ENCODE results near the gene PSME2. TPM values are rescaled to one million over a fixed set of nuclear protein-coding genes. Genes with fewer than 3 reads are reported as not detected.

The PSME2 gene
- polyA plus RNA-seq, 4 donors: 175 to 997 (median 644) TPM

DNA sequence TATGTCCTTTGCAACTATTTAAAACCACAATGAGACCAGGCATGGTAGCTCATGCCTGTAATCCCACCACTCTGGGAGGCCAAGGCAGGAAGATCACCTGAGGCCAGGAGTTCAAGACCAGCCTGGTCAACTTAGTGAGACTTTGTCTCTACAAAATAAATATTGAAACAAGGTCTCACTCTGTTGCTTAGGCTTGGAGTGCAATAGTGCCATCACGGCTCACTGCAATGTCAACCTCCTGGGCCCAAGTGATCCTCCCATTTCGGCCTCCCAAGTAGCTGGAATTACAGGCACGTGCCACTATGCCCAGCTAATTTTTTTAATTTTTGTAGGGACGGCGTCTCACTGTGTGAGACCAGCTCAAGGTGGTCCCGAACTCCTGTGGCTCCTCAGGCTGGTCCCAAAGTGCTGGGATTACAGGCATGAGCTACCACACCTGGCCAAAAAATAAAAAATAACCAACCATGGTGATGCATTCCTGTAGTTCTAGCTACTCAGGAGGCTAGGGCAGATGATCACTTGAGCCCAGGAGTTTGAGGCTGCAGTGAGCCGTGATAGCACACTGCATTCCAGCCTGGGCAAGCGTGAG, 16.9 kb downstream of the PSME2 start:
- no peak overlapping the region for H3K4me3 ChIP-seq (ENCODE audit: low read depth in 1 of 3, low read length in 3 of 3)
- no peak overlapping the region for H3K27ac ChIP-seq (ENCODE audit: low read depth in 1 of 3, low read length in 2 of 3)
- peaks cover 0 to 5% (median 0%) of the 10 kb centered on the region in 3 donors for H3K4me1 ChIP-seq (ENCODE audit: control insufficient read depth in 3 of 3, insufficient read depth in 2 of 3, low read depth in 1 of 3, low read length in 2 of 3)
- FAIRE-seq (no peak), DNase-seq (no peak)
- 94 to 97% (median 96%) methylated on average over 8 of the region's 8 CpGs for WGBS, 3 donors
- no peaks in the 10 kb centered on the region for H3K9me3 ChIP-seq (ENCODE audit: control insufficient read depth in 2 of 2, insufficient read depth in 1 of 2, low read depth in 1 of 2, low read length in 1 of 2)
- no peaks in the 10 kb centered on the region for H3K27me3 ChIP-seq (ENCODE audit: control insufficient read depth in 3 of 3, insufficient read depth in 3 of 3, low read length in 3 of 3)
- peaks cover 0 to 20% (median 0%) of the 10 kb centered on the region in 3 donors for H3K36me3 ChIP-seq (ENCODE audit: control insufficient read depth in 3 of 3, insufficient read depth in 2 of 3, low read depth in 1 of 3, low read length in 3 of 3)

GRCh38 chr14:24127673-24128072, 18.7 kb downstream of the PSME2 start:
- H3K36me3 ChIP-seq (ENCODE audit: control insufficient read depth in 3 of 3, insufficient read depth in 2 of 3, low read depth in 1 of 3, low read length in 3 of 3): peaks cover 0 to 36% (median 7%) of the 10 kb centered on the region in 3 donors
- peaks cover 0 to 5% (median 0%) of the 10 kb centered on the region in 3 donors for H3K4me1 ChIP-seq (ENCODE audit: control insufficient read depth in 3 of 3, insufficient read depth in 2 of 3, low read depth in 1 of 3, low read length in 2 of 3)
- H3K4me3 ChIP-seq (ENCODE audit: low read depth in 1 of 3, low read length in 3 of 3): no peak overlapping the region
- DNase-seq: no peak
- WGBS, 3 donors: 87 to 97% (median 88%) methylated on average over 2 of the region's 2 CpGs
- H3K9me3 ChIP-seq (ENCODE audit: control insufficient read depth in 2 of 2, insufficient read depth in 1 of 2, low read depth in 1 of 2, low read length in 1 of 2): no peaks in the 10 kb centered on the region
- H3K27me3 ChIP-seq (ENCODE audit: control insufficient read depth in 3 of 3, insufficient read depth in 3 of 3, low read length in 3 of 3): no peaks in the 10 kb centered on the region
- no peak for FAIRE-seq
- H3K27ac ChIP-seq (ENCODE audit: low read depth in 1 of 3, low read length in 2 of 3): no peak overlapping the region

DNA sequence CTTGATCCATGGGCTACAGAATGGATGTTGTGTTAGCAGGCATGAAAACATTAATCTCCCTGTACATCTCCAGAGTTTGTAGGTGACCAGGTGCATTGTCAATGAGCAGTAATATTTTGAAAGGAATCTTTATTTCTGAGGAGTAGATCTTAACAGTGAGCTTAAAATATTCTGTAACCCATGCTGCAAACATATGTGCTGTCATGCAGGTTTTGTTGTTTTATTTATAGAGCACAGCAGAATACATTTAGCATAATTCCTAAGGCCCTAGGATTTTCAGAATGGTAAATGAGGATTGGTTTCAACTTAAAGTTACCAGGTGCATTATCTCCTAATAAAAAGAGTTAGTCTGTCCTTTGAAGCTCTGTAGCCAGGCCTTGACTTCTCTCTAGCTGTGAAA, 19.5 kb downstream of the PSME2 start:
- Histone ChIP-seq H3K27me3 (ENCODE audit: control insufficient read depth in 3 of 3, insufficient read depth in 3 of 3, low read length in 3 of 3) (no peaks in the 10 kb centered on the region), H3K36me3 (ENCODE audit: control insufficient read depth in 3 of 3, insufficient read depth in 2 of 3, low read depth in 1 of 3, low read length in 3 of 3) (peaks cover 0 to 36% (median 9%) of the 10 kb centered on the region in 3 donors), H3K4me1 (ENCODE audit: control insufficient read depth in 3 of 3, insufficient read depth in 2 of 3, low read depth in 1 of 3, low read length in 2 of 3) (peaks cover 0 to 5% (median 0%) of the 10 kb centered on the region in 3 donors), H3K27ac (ENCODE audit: low read depth in 1 of 3, low read length in 2 of 3) (no peak overlapping the region), H3K9me3 (ENCODE audit: control insufficient read depth in 2 of 2, insufficient read depth in 1 of 2, low read depth in 1 of 2, low read length in 1 of 2) (no peaks in the 10 kb centered on the region), H3K4me3 (ENCODE audit: low read depth in 1 of 3, low read length in 3 of 3) (no peak overlapping the region)
- FAIRE-seq (no peak), DNase-seq (no peak)

GRCh38 chr14:24123424-24124417, 22.7 kb downstream of the PSME2 start:
- no peaks in the 10 kb centered on the region for H3K27me3 ChIP-seq (ENCODE audit: control insufficient read depth in 3 of 3, insufficient read depth in 3 of 3, low read length in 3 of 3)
- H3K36me3 ChIP-seq (ENCODE audit: control insufficient read depth in 3 of 3, insufficient read depth in 2 of 3, low read depth in 1 of 3, low read length in 3 of 3): peaks cover 3 to 57% (median 15%) of the 10 kb centered on the region in 3 donors
- no peak overlapping the region for H3K4me3 ChIP-seq (ENCODE audit: low read depth in 1 of 3, low read length in 3 of 3)
- no peak overlapping the region for H3K27ac ChIP-seq (ENCODE audit: low read depth in 1 of 3, low read length in 2 of 3)
- no peak for FAIRE-seq
- DNase-seq: no peak
- no peaks in the 10 kb centered on the region for H3K4me1 ChIP-seq (ENCODE audit: control insufficient read depth in 3 of 3, insufficient read depth in 2 of 3, low read depth in 1 of 3, low read length in 2 of 3)
- no peaks in the 10 kb centered on the region for H3K9me3 ChIP-seq (ENCODE audit: control insufficient read depth in 2 of 2, insufficient read depth in 1 of 2, low read depth in 1 of 2, low read length in 1 of 2)
- 85 to 87% (median 86%) methylated on average over 9 of the region's 9 CpGs for WGBS, 3 donors

DNA sequence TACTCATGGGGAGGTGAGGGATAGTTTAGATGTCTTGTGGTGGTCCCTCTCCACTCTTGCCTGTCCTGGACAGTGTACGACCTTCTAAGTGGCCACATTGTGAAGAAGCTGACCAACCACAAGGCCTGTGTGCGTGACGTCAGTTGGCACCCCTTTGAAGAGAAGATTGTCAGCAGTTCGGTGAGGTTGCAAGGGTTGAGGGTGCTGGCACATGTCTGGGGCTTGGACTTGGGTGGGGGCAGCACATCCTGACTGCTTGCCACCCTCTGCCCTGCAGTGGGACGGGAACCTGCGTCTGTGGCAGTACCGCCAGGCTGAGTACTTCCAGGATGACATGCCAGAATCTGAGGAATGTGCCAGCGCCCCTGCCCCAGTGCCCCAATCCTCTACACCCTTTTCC, 23.5 kb downstream of the PSME2 start:
- Histone ChIP-seq H3K9me3 (ENCODE audit: control insufficient read depth in 2 of 2, insufficient read depth in 1 of 2, low read depth in 1 of 2, low read length in 1 of 2) (no peaks in the 10 kb centered on the region), H3K27me3 (ENCODE audit: control insufficient read depth in 3 of 3, insufficient read depth in 3 of 3, low read length in 3 of 3) (no peaks in the 10 kb centered on the region), H3K4me1 (ENCODE audit: control insufficient read depth in 3 of 3, insufficient read depth in 2 of 3, low read depth in 1 of 3, low read length in 2 of 3) (peaks cover 0 to under 1% (median 0%) of the 10 kb centered on the region in 3 donors), H3K36me3 (ENCODE audit: control insufficient read depth in 3 of 3, insufficient read depth in 2 of 3, low read depth in 1 of 3, low read length in 3 of 3) (peaks cover 3 to 66% (median 18%) of the 10 kb centered on the region in 3 donors), H3K4me3 (ENCODE audit: low read depth in 1 of 3, low read length in 3 of 3) (no peak overlapping the region), H3K27ac (ENCODE audit: low read depth in 1 of 3, low read length in 2 of 3) (no peak overlapping the region)
- WGBS, 3 donors: 95% methylated on average over 8 of the region's 8 CpGs
- FAIRE-seq: no peak
- no peak for DNase-seq

- H3K4me3 ChIP-seq (ENCODE audit: low read depth in 1 of 3, low read length in 3 of 3): no peak overlapping the region
- H3K9me3 ChIP-seq (ENCODE audit: control insufficient read depth in 2 of 2, insufficient read depth in 1 of 2, low read depth in 1 of 2, low read length in 1 of 2): no peaks in the 10 kb centered on the region
- FAIRE-seq (no peak), DNase-seq (no peak)
- H3K4me1 ChIP-seq (ENCODE audit: control insufficient read depth in 3 of 3, insufficient read depth in 2 of 3, low read depth in 1 of 3, low read length in 2 of 3): peaks cover 0 to 5% (median 0%) of the 10 kb centered on the region in 3 donors
- WGBS, 3 donors: 91 to 100% (median 98%) methylated on average over 4 of the region's 4 CpGs
- peaks cover 3 to 69% (median 18%) of the 10 kb centered on the region in 3 donors for H3K36me3 ChIP-seq (ENCODE audit: control insufficient read depth in 3 of 3, insufficient read depth in 2 of 3, low read depth in 1 of 3, low read length in 3 of 3)
- no peak overlapping the region for H3K27ac ChIP-seq (ENCODE audit: low read depth in 1 of 3, low read length in 2 of 3)
- no peaks in the 10 kb centered on the region for H3K27me3 ChIP-seq (ENCODE audit: control insufficient read depth in 3 of 3, insufficient read depth in 3 of 3, low read length in 3 of 3)
Observed at GRCh38 chr14:24122416-24122815, 24.0 kb downstream of the PSME2 start.

- Histone ChIP-seq H3K9me3 (ENCODE audit: control insufficient read depth in 2 of 2, insufficient read depth in 1 of 2, low read depth in 1 of 2, low read length in 1 of 2) (no peaks in the 10 kb centered on the region), H3K36me3 (ENCODE audit: control insufficient read depth in 3 of 3, insufficient read depth in 2 of 3, low read depth in 1 of 3, low read length in 3 of 3) (peaks cover 3 to 75% (median 18%) of the 10 kb centered on the region in 3 donors), H3K4me3 (ENCODE audit: low read depth in 1 of 3, low read length in 3 of 3) (no peak overlapping the region), H3K4me1 (ENCODE audit: control insufficient read depth in 3 of 3, insufficient read depth in 2 of 3, low read depth in 1 of 3, low read length in 2 of 3) (peaks cover 0 to 9% (median 6%) of the 10 kb centered on the region in 3 donors), H3K27ac (ENCODE audit: low read depth in 1 of 3, low read length in 2 of 3) (no peak overlapping the region), H3K27me3 (ENCODE audit: control insufficient read depth in 3 of 3, insufficient read depth in 3 of 3, low read length in 3 of 3) (no peaks in the 10 kb centered on the region)
- DNase-seq (no peak), FAIRE-seq (no peak)
- 94 to 97% (median 97%) methylated on average over 8 of the region's 8 CpGs for WGBS, 3 donors
Observed at GRCh38 chr14:24121210-24121609, 25.2 kb downstream of the PSME2 start.

- FAIRE-seq (no peak), DNase-seq (no peak)
- Histone ChIP-seq H3K27me3 (ENCODE audit: control insufficient read depth in 3 of 3, insufficient read depth in 3 of 3, low read length in 3 of 3) (no peaks in the 10 kb centered on the region), H3K9me3 (ENCODE audit: control insufficient read depth in 2 of 2, insufficient read depth in 1 of 2, low read depth in 1 of 2, low read length in 1 of 2) (no peaks in the 10 kb centered on the region), H3K36me3 (ENCODE audit: control insufficient read depth in 3 of 3, insufficient read depth in 2 of 3, low read depth in 1 of 3, low read length in 3 of 3) (peaks cover 3 to 73% (median 18%) of the 10 kb centered on the region in 3 donors), H3K27ac (ENCODE audit: low read depth in 1 of 3, low read length in 2 of 3) (no peak overlapping the region), H3K4me1 (ENCODE audit: control insufficient read depth in 3 of 3, insufficient read depth in 2 of 3, low read depth in 1 of 3, low read length in 2 of 3) (peaks cover 0 to 13% (median 9%) of the 10 kb centered on the region in 3 donors), H3K4me3 (ENCODE audit: low read depth in 1 of 3, low read length in 3 of 3) (no peak overlapping the region)
- WGBS, 3 donors: 96 to 99% (median 96%) methylated on average over 6 of the region's 6 CpGs
Observed at GRCh38 chr14:24119691-24120090, 26.7 kb downstream of the PSME2 start.

Data from small intestine (tissue), 7 donors.